Endodermal cell (in vitro differentiated cells): Measurements from ENCODE around the gene COL5A2. TPM values are rescaled to one million over a fixed set of nuclear protein-coding genes. Genes with fewer than 3 reads are reported as not detected.

Experiments used
- DNase-seq: peaks from one replicate; pipeline ENCODE4 v3.0.0-alpha.2; 2017
- H3K27ac ChIP-seq: 2 replicates; pipeline ENCODE4 v1.5.1; 2013; ENCODE audit warnings: mild to moderate bottlenecking, low read depth, low read length, moderate library complexity
- H3K27me3 ChIP-seq: 2 replicates; pipeline ENCODE4 v1.6.1; 2013; ENCODE audit warnings: mild to moderate bottlenecking, low read length, moderate library complexity; ENCODE audit not compliant: insufficient read depth, control insufficient read depth, poor library complexity, severe bottlenecking
- H3K36me3 ChIP-seq: 2 replicates; pipeline ENCODE4 v1.7.0; 2013; ENCODE audit warnings: mild to moderate bottlenecking, low read length, moderate library complexity; ENCODE audit not compliant: control insufficient read depth, insufficient read depth
- H3K4me1 ChIP-seq: one replicate; pipeline ENCODE4 v1.7.0; 2013; ENCODE audit warnings: low read length; ENCODE audit not compliant: control insufficient read depth, insufficient read depth
- H3K4me3 ChIP-seq: 2 replicates; pipeline ENCODE4 v1.5.1; 2013; ENCODE audit warnings: mild to moderate bottlenecking, low read length, moderate library complexity
- H3K9ac ChIP-seq: 2 replicates; pipeline ENCODE4 v1.6.1; 2013; ENCODE audit warnings: mild to moderate bottlenecking, low read length, moderate library complexity; ENCODE audit not compliant: poor library complexity, severe bottlenecking; ENCODE audit errors: extremely low read depth
- H3K9me3 ChIP-seq: 2 replicates; pipeline ENCODE4 v1.6.1; 2013; ENCODE audit warnings: mild to moderate bottlenecking, low read length, moderate library complexity; ENCODE audit not compliant: control insufficient read depth
- H3K27ac Mint-ChIP-seq: 2 replicates; pipeline ENCODE4 v1.8.0; 2020; ENCODE audit warnings: mixed read lengths
- H3K27me3 Mint-ChIP-seq: 2 replicates; pipeline ENCODE4 v1.8.0; 2021; ENCODE audit warnings: mild to moderate bottlenecking, mixed read lengths; ENCODE audit not compliant: insufficient read depth
- H3K36me3 Mint-ChIP-seq: 2 replicates; pipeline ENCODE4 v1.8.0; 2020; ENCODE audit warnings: low read depth, mixed read lengths
- H3K4me1 Mint-ChIP-seq: 2 replicates; pipeline ENCODE4 v1.8.0; 2020; ENCODE audit warnings: mixed read lengths
- H3K4me3 Mint-ChIP-seq: 2 replicates; pipeline ENCODE4 v1.8.0; 2020; ENCODE audit warnings: mild to moderate bottlenecking, moderate library complexity, mixed read lengths
- H3K9me3 Mint-ChIP-seq: 2 replicates; pipeline ENCODE4 v1.8.0; 2020; ENCODE audit warnings: mild to moderate bottlenecking, mixed read lengths
- WGBS, 2 experiments: methylation state at CpG; one replicate each; pipeline versions ENCODE4 v1.1.5 to v1.1.7; 2013; ENCODE audit warnings: missing lambda C conversion rate in 2 of 2, mixed read lengths in 1 of 2; ENCODE audit not compliant: insufficient coverage in 1 of 2, insufficient read length in 1 of 2; 5-methylcytosine and 5-hydroxymethylcytosine counted together
- total RNA-seq, 2 donors: library from RNA; stranded (reverse); fragmentation: NEBNext Ultra II Directional in 1 of 2; extraction: Animal tissue kit (Norgen Biotek cat#: 25700) in 1 of 2; gene quantifications; 2 replicates in 1 of 2; 3 replicates in 1 of 2; pipeline ENCODE4 v1.2.1, GENCODE V29; 2021
- TF ChIP-seq, protein P1 (sequence below): fragments of 200-600 bp; sonication (generic); conservative IDR thresholded peaks from 2 replicates; pipeline ENCODE4 v1.5.0; 2021; ENCODE audit warnings: antibody characterized with exemption, mild to moderate bottlenecking

The COL5A2 gene
- total RNA-seq, 2 donors from 2014 or later: 117 to 153 TPM

GRCh38 chr2:189097934-189098333 lies 81.6 kb downstream of the COL5A2 start:
- TF ChIP-seq, protein P1, sequence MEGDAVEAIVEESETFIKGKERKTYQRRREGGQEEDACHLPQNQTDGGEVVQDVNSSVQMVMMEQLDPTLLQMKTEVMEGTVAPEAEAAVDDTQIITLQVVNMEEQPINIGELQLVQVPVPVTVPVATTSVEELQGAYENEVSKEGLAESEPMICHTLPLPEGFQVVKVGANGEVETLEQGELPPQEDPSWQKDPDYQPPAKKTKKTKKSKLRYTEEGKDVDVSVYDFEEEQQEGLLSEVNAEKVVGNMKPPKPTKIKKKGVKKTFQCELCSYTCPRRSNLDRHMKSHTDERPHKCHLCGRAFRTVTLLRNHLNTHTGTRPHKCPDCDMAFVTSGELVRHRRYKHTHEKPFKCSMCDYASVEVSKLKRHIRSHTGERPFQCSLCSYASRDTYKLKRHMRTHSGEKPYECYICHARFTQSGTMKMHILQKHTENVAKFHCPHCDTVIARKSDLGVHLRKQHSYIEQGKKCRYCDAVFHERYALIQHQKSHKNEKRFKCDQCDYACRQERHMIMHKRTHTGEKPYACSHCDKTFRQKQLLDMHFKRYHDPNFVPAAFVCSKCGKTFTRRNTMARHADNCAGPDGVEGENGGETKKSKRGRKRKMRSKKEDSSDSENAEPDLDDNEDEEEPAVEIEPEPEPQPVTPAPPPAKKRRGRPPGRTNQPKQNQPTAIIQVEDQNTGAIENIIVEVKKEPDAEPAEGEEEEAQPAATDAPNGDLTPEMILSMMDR: no peak
- Mint-ChIP-seq H3K27ac (no peak overlapping the region), H3K27me3 (no peaks in the 10 kb centered on the region)

DNA sequence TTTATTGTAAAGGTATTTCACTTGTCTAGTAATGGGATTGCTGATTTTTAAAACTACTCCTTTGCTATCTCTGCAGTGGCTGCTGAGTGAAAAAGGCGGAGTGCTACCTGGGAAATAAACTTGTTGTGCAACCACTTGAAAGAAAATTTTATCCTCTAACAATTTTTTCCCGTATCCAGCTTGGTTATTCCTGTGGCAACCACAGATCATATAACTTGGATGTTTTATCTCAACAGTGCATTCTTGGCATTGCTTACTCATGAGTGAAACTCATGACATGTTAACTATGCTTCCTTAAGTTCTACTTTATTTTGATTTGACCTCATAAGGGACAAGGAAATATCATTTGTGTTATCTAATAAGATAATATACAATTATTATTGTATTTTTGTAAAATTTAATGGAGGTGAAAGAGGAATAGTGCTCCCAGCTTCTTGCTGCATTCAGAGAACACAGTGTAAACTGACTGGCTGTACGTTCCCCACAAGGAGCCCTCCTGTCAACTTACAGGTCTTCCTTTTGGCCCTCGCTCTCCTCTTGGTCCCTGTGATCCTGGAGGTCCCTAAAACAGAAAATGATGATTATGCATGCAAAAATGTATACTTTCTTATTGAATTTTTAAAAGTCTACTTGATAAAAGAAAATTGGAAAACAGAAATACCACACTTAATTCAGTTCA lies 82.7 kb downstream of the COL5A2 start:
- DNase-seq: no peak
- TF ChIP-seq, protein P1: no peak
- Histone ChIP-seq H3K4me1 (no peaks in the 10 kb centered on the region), H3K4me3 (no peak overlapping the region), H3K27ac (no peak overlapping the region), H3K27me3 (no peaks in the 10 kb centered on the region), H3K9me3 (peaks cover 5% of the 10 kb centered on the region), H3K9ac (no peak overlapping the region), H3K36me3 (peaks cover 78% of the 10 kb centered on the region)
- WGBS, 2 experiments: 96 to 99% methylated on average over 2 to 4 of the region's 4 CpGs
- Mint-ChIP-seq H3K27ac (no peak overlapping the region), H3K27me3 (no peaks in the 10 kb centered on the region), H3K9me3 (no peaks in the 10 kb centered on the region), H3K36me3 (peaks cover 28% of the 10 kb centered on the region), H3K4me1 (no peaks in the 10 kb centered on the region), H3K4me3 (no peak overlapping the region)

More at GRCh38 chr2:189097934-189098333, 81.6 kb downstream of the COL5A2 start:
- H3K27ac ChIP-seq: no peak overlapping the region
- no peaks in the 10 kb centered on the region for H3K4me1 ChIP-seq
- no peak for DNase-seq
- no peak overlapping the region for H3K9ac ChIP-seq
- peaks cover 78% of the 10 kb centered on the region for H3K36me3 ChIP-seq
- no peak overlapping the region for H3K4me3 ChIP-seq
- Mint-ChIP-seq H3K36me3 (peaks cover 24% of the 10 kb centered on the region), H3K9me3 (no peaks in the 10 kb centered on the region), H3K4me1 (no peaks in the 10 kb centered on the region), H3K4me3 (no peak overlapping the region)
- H3K9me3 ChIP-seq: peaks cover 5% of the 10 kb centered on the region
- no peaks in the 10 kb centered on the region for H3K27me3 ChIP-seq
- WGBS, 2 experiments: 100% methylated on average over 1 of the region's 1 CpG; no CpG with 5 or more reads in 1 of the 2 experiments

GRCh38 chr2:189095101-189095500 lies 84.5 kb downstream of the COL5A2 start:
- no peak for DNase-seq
- TF ChIP-seq, protein P1: no peak
- Histone ChIP-seq H3K36me3 (peaks cover 90% of the 10 kb centered on the region), H3K9me3 (peaks cover 5% of the 10 kb centered on the region), H3K27me3 (no peaks in the 10 kb centered on the region), H3K9ac (no peak overlapping the region), H3K4me1 (no peaks in the 10 kb centered on the region), H3K4me3 (no peak overlapping the region), H3K27ac (no peak overlapping the region)
- Mint-ChIP-seq H3K4me3 (no peak overlapping the region), H3K27me3 (no peaks in the 10 kb centered on the region), H3K4me1 (no peaks in the 10 kb centered on the region), H3K36me3 (peaks cover 30% of the 10 kb centered on the region), H3K9me3 (no peaks in the 10 kb centered on the region), H3K27ac (no peak overlapping the region)
- 95 to 100% methylated on average over 1 to 3 of the region's 3 CpGs for WGBS, 2 experiments
